ENCODE data around the gene GGN. TPM values are rescaled to one million over a fixed set of nuclear protein-coding genes. Genes with fewer than 3 reads are reported as not detected.

The GGN gene
- 0.30 and 0.88 TPM in 2 replicates for total RNA-seq

DNA sequence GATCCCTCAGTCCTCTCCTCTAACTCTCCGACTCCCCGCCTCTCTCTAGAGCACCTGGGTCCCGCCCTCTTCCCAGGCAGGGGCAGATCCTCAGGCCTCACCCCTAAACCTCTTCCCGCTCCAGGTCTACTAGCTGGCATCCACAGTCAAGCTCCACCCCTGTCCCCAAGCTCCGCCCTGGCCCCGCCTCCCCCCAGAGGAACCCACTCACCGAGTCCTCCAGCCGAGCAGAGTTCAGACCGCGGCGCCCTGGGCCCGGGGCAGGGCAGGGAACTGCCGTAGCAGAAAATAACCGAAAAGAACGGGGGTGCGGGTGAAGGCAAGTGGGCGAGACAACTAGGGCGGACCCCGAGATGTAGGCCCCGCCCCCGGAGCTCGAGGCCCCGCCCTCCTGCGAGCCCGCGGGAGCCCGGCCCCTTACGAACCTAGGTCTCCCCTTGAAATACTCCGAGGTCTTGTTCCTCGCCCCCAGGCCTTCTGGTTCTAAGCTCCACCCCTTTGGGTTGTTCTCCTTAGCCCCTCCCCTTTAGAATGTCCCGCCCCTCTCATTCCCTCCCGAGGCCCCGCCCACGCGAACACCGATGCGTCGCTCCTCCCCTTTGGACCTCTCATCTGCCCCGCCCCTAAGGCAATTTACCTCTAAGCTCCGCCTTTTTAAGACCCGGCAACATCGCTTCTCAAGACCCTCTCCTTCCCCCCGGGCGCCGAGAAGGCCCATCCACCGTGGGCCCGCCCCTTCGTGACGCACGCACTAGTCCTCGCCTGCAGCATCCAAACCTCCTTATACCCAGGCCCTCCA lies at the start of gene GGN:
TSS of gene GGN (minus strand) at position 485 of the 799 bp plus-strand sequence. CDS start 773 bp downstream, outside the sequence.

DNA sequence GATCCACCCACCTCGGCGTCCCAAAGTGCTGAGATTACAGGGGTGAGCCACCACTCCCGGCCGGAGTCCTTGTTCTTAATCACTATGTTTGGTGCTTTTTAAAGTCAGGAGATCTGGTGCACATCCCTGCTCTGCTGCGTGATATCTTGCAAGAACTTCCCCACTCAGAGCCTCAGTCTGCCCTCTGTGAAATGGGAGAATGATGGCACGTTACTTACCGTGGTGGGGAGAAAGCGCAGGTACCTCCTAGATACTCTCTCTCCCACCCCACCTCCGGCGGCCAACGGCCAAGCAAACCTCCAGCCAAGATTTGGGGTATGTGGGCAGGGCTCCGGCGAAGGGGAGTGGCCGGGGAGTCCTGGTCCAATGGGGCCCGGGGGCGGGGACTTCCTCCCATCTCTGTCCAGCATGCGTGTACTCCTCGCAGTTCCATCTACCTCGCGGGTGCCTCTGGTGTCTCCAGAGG lies 45.5 kb upstream of the GGN start, which contains the start of gene RYR1:
TSS of gene RYR1 (plus strand) at position 424 of the 466 bp plus-strand sequence. CDS start 139 bp downstream, outside the sequence.

GRCh38 chr19:38425810-38426466 lies 38.1 kb upstream of the GGN start, which contains the start of gene RASGRP4:
Gene RASGRP4, minus strand, starts transcription at chr19:38426219. Its CDS starts 128 bp downstream, at chr19:38426091.

DNA sequence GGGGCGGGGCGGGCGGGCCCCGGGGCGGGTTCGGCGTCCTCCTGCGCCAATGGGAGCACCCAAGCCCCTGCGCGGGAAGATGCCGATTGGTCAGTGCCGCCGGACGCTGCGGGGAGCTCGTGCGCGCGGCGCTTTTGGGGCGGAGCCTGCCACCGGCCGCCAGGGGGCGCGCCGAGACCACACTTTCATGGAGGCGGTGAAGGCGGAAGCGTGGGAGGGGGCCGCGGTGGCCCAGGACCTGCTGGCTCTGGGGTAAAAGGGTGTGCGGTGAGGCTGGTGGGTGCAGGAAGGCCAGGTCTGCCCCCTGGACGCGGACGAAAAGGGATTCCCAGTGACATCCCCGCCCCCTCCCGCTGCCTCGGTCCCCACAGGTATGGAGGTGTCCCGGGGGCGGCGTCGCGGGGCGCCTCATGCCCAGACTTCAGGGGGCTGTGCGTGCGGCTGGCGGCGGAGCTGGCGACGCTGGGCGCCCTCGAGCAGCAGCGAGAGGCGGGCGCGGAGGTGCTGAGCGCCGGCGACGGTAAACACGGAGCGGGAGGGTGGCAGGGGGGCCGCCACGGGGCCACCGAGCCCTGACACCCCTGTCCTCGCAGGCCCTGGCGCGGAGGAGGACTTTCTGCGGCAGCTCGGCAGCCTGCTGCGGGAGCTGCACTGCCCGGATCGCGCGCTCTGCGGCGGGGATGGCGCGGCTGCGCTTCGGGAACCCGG lies 15.3 kb upstream of the GGN start, which contains the start of gene FAM98C:
TSS of gene FAM98C (plus strand) at position 127 of the 708 bp plus-strand sequence. CDS start at position 188, 61 bp downstream.

GRCh38 chr19:38388349-38389100 lies 691 bp upstream of the GGN start, which contains the start of gene SPRED3:
Gene SPRED3, plus strand, starts transcription at chr19:38388697. Its CDS starts 1,606 bp downstream, at chr19:38390303.

GRCh38 chr19:38374332-38375097 lies 13.3 kb downstream of the GGN start, which contains the start of gene PSMD8:
Gene PSMD8, plus strand, starts transcription at chr19:38374571. Its CDS starts 31 bp downstream, at chr19:38374602.

Other genes with a start within 250 kb of the GGN start
- gene DPF1, start 163.8 kb downstream of the GGN start, total RNA-seq, result 0.89 and 2.4 TPM in 2 replicates
- 1.8 and 2.5 TPM in 2 replicates for gene PPP1R14A, start 131.7 kb downstream of the GGN start, total RNA-seq
- 5.6 and 8.6 TPM in 2 replicates for gene SPINT2, start 123.5 kb downstream of the GGN start, total RNA-seq
- gene C19orf33, start 83.8 kb downstream of the GGN start, total RNA-seq, result not detected in 2 replicates
- gene YIF1B, start 72.1 kb downstream of the GGN start, total RNA-seq, result 83.0 and 92.3 TPM in 2 replicates
- 10.4 and 10.6 TPM in 2 replicates for gene KCNK6, start 68.2 kb downstream of the GGN start, total RNA-seq
- 1.3 and 2.7 TPM in 2 replicates for gene CATSPERG, start 52.2 kb downstream of the GGN start, total RNA-seq
- 303 and 319 TPM in 2 replicates for gene PSMD8, start 13.5 kb downstream of the GGN start, total RNA-seq
- gene SPRED3, start 663 bp upstream of the GGN start, total RNA-seq, result 2.1 and 7.3 TPM in 2 replicates
- 7.1 and 7.8 TPM in 2 replicates for gene FAM98C, start 15.1 kb upstream of the GGN start, total RNA-seq
- gene RASGRP4, start 38.2 kb upstream of the GGN start, total RNA-seq, result not detected in 2 replicates
- gene RYR1, start 45.7 kb upstream of the GGN start, total RNA-seq, result 0.09 TPM in 1 of 2 replicates, not detected in the other
- gene MAP4K1, start 229.9 kb upstream of the GGN start, total RNA-seq, result not detected in 2 replicates
- gene EIF3K, start 231.2 kb upstream of the GGN start, total RNA-seq, result 192 and 281 TPM in 2 replicates

Data from smooth muscle cell of the umbilical artery (primary cell).